Prostate gland (tissue), 2 donors: ENCODE measurements around the gene MPHOSPH8. TPM values are rescaled to one million over a fixed set of nuclear protein-coding genes. Genes with fewer than 3 reads are reported as not detected.
A peak's percentile ranks its signal among the peaks of the same experiment; 100 is the strongest.

ENCODE experiments used
- DNase-seq: peaks from one replicate; pipeline ENCODE4 v3.0.0-alpha.2; 2019; ENCODE audit warnings: low spot score
- H3K27ac ChIP-seq, 2 donors: fragments of 200-600 bp; sonication (generic); 2 replicates each; pipeline ENCODE4 v1.5.1; 2017 to 2019
- H3K27me3 ChIP-seq: fragments of 200-600 bp; sonication (generic); replicated peaks from 2 replicates; pipeline ENCODE4 v1.5.1; 2019; ENCODE audit not compliant: insufficient read depth
- H3K36me3 ChIP-seq, 2 donors: fragments of 200-600 bp; sonication (generic); 1 replicate in 1 of 2; 2 replicates in 1 of 2; pipeline versions ENCODE4 v1.5.1 to v1.8.1; 2017 to 2019
- H3K4me1 ChIP-seq: fragments of 200-600 bp; sonication (generic); replicated peaks from 2 replicates; pipeline ENCODE4 v1.5.1; 2019
- H3K4me3 ChIP-seq, 2 donors: fragments of 200-600 bp; sonication (generic); 2 replicates each; pipeline ENCODE4 v1.5.1; 2017 to 2019
- H3K9me3 ChIP-seq: fragments of 200-600 bp; sonication (generic); 2 replicates; pipeline ENCODE4 v1.5.1; 2017
- POLR2A ChIP-seq: fragments of 450-650 bp; IDR thresholded peaks from one replicate; pipeline ENCODE4 v1.6.1; 2016; ENCODE audit warnings: antibody characterized with exemption, mild to moderate bottlenecking
- POLR2AphosphoS5 ChIP-seq: sonication (generic); formaldehyde crosslinking; IDR thresholded peaks from one replicate; pipeline ENCODE4 v1.6.1; 2017; ENCODE audit warnings: antibody characterized with exemption
- WGBS: methylation state at CpG from one replicate; pipeline ENCODE4 v1.1.5; 2018; 5-methylcytosine and 5-hydroxymethylcytosine counted together
- intact Hi-C: fragments of 100-400 bp; cut with DNase I; formaldehyde crosslinking; loops from one replicate; pipeline ENCODE4 v1.14.2; 2022
- total RNA-seq, 2 donors: library from RNA; depleted of rRNA; stranded (reverse); fragments of >200 nt; gene quantifications; one replicate each; pipeline ENCODE4 v1.1.0, GENCODE V29; 2016
- TF ChIP-seq, protein P1 (sequence below), 4 experiments: fragments of 200-600 bp in 2 of 4; fragments of 450-650 bp in 2 of 4; sonication (generic) in 2 of 4; IDR thresholded peaks; 1 replicate in 3 of 4; 2 replicates in 1 of 4; pipeline ENCODE4 v1.5.1; 2016 to 2019; ENCODE audit warnings: antibody characterized with exemption in 4 of 4, mild to moderate bottlenecking in 2 of 4, moderate library complexity in 2 of 4

MPHOSPH8 gene
- total RNA-seq, 2 donors from 2014 or later = 24.3 to 30.5 TPM

DNA sequence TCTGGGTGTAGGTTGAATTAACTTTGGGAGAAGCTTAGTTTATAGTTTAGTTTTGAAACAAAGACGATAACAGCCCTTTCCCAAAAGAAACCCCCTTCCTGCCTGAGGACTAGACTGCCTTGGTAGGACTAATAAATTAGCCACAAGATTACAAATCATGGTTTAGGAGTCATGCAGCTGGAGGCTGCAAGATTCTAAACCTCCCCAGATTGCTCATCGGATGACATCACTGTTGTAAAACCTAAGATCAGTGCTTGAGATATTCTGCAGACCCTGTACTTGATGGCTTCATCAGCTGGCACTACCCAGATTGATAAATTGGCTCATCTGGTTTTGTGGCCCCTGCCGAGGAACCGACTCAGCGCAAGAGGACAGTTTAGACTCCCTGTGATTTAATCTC lies 35.9 kb upstream of the MPHOSPH8 start:
- H3K27me3 ChIP-seq = no peaks in the 10 kb centered on the region
- H3K36me3 ChIP-seq = no peaks in the 10 kb centered on the region
- intact Hi-C loops = no loop called here
- no peak overlapping the region for H3K27ac ChIP-seq
- DNase-seq = no peak
- TF ChIP-seq, protein P1, sequence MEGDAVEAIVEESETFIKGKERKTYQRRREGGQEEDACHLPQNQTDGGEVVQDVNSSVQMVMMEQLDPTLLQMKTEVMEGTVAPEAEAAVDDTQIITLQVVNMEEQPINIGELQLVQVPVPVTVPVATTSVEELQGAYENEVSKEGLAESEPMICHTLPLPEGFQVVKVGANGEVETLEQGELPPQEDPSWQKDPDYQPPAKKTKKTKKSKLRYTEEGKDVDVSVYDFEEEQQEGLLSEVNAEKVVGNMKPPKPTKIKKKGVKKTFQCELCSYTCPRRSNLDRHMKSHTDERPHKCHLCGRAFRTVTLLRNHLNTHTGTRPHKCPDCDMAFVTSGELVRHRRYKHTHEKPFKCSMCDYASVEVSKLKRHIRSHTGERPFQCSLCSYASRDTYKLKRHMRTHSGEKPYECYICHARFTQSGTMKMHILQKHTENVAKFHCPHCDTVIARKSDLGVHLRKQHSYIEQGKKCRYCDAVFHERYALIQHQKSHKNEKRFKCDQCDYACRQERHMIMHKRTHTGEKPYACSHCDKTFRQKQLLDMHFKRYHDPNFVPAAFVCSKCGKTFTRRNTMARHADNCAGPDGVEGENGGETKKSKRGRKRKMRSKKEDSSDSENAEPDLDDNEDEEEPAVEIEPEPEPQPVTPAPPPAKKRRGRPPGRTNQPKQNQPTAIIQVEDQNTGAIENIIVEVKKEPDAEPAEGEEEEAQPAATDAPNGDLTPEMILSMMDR (IDR thresholded peaks at IDR 0.05) = no peak
- TF ChIP-seq POLR2AphosphoS5 = no peak
- TF ChIP-seq POLR2A = no peak
- no peaks in the 10 kb centered on the region for H3K4me1 ChIP-seq
- H3K4me3 ChIP-seq = no peak overlapping the region
- no peaks in the 10 kb centered on the region for H3K9me3 ChIP-seq
- WGBS = 77% methylated on average over 5 of the region's 5 CpGs

DNA sequence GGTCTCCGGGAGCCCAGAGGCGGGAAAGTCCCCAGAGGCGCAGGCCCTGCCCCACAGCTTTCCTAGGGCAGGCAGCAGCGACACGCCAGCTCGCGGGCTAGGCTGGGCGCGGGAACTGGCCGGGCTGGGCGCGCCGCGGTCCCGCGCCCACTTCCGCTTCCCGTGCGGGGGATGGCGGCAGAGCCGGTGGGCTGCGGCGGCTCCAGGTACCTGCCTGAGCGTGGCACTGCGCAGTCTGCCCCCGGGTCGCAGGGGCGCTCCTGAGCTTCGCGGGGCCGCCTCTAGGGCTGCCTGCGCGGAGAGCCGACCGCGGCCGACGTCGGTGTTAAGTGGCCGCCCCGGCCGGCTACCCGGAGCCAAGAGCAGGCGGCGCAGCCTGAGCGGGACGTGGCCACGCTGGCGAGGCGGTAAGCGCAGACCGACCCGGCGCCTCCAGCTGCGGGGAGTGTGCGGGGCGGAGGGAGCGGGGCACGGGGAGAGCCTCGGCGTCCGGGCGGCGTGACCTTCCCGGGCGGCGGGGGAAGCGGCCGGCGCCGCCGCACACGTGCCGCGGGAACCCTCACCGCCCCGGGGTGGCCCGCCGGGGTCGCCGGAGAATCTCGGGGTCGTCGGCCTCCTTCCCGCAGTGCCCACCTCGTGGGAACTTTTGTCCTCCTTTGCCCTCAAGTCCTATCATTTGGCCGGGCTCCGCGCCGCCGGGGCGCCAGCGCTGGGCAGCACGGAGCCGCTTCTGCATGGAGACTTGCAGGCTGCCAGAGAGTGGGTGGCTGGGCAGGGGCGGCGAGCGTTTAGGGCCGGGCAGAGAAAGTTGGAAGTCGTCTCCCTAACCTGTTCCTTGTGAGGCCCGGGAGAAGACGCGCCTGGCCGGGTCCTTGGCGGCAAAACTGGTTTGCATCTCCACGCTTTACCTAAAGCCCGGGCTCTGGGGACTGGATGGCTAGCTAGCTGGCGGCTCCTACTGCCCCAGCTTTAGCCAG lies 31.4 kb upstream of the MPHOSPH8 start:
- no peak for TF ChIP-seq POLR2A
- TF ChIP-seq, protein P1 (IDR thresholded peaks at IDR 0.05) = no peak
- no peak for TF ChIP-seq POLR2AphosphoS5
- Histone ChIP-seq H3K4me1 (no peaks in the 10 kb centered on the region), H3K36me3 (no peaks in the 10 kb centered on the region), H3K27ac (no peak overlapping the region), H3K4me3 (peak overlapping the region; percentile 35 to 48), H3K27me3 (no peaks in the 10 kb centered on the region), H3K9me3 (no peaks in the 10 kb centered on the region)
- no peak for DNase-seq
- WGBS = 1% methylated on average over 81 of the region's 108 CpGs
- intact Hi-C loops = no loop called here

DNA sequence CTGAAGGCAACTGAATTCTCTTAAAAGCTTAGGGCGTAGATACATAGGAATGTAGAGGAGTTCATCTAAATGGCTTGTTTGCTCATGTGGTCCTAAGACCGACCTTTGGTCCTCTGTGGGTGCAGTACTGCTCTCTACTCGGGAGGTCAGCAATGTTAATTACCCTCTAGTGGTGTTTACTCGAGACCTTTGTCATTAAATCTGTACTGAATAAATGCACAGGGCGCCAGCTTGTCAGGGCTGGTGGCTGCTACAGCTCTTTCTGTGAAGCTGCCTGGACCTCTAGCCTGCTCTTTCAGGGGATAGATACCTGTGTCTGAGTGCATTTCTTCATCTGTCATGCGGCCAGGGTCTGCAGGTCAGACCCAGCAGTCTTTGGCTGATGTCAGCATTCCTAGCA lies 29.2 kb upstream of the MPHOSPH8 start:
- Histone ChIP-seq H3K4me1 (no peaks in the 10 kb centered on the region), H3K27ac (no peak overlapping the region), H3K9me3 (no peaks in the 10 kb centered on the region), H3K36me3 (no peaks in the 10 kb centered on the region), H3K4me3 (no peak overlapping the region), H3K27me3 (no peaks in the 10 kb centered on the region)
- 78% methylated on average over 6 of the region's 6 CpGs for WGBS
- DNase-seq = no peak
- intact Hi-C loops = no loop called here
- TF ChIP-seq POLR2AphosphoS5 (no peak), POLR2A (no peak)
- TF ChIP-seq, protein P1 (IDR thresholded peaks at IDR 0.05) = no peak

DNA sequence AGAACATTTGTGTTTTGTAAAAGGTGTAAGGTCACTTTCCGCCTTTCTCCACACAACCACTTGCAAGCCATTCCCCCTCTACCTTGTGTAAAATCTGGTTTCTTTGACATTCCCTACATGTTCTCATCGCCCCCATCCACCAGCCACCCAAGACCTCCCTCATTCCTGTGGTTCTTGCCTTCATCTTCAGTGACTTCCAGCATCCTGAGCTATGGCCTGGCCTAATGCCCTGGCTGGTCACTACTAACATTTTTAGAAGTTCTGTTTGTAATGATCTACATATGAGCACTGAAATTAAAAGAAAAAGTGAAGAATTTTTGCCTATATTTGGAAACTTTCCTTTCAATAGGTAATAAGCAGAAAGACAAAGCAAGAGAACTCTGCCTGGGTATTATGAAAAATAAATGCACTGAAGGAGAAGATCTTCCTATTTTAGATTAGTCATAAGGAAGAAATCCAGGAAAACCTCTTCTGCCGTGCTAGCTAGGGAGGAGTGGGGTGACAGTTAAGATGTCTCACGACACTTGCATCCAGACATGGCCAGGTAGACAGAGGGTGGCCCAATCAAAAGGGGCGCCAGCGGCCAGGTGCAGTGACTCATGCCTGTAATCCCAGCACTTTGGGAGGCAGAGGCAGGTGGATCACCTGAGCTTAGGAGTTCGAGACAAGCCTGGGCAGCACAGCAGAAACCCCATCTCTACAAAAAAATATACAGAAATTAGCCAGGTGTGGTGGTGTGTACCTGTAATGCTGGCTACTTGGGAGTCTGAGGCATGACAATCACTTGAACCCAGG lies 28.1 kb upstream of the MPHOSPH8 start:
- intact Hi-C loops = no loop called here
- Histone ChIP-seq H3K9me3 (no peaks in the 10 kb centered on the region), H3K4me1 (no peaks in the 10 kb centered on the region), H3K36me3 (no peaks in the 10 kb centered on the region), H3K27ac (no peak overlapping the region), H3K4me3 (no peak overlapping the region), H3K27me3 (no peaks in the 10 kb centered on the region)
- TF ChIP-seq POLR2A (no peak), POLR2AphosphoS5 (no peak)
- TF ChIP-seq, protein P1 (IDR thresholded peaks at IDR 0.05) = no peak
- DNase-seq = no peak
- 88% methylated on average over 7 of the region's 7 CpGs for WGBS
